ENCODE measurements around the gene MOB3C. TPM values are rescaled to one million over a fixed set of nuclear protein-coding genes. Genes with fewer than 3 reads are reported as not detected.

MOB3C gene
- total RNA-seq, 4 donors from 2014 or later = 15.1 to 22.3 (median 17.1) TPM

- TF ChIP-seq POLR2A (IDR thresholded peaks at IDR 0.05) (no peak), EP300 (IDR thresholded peaks at IDR 0.05) (no peak), CTCF (IDR thresholded peaks at IDR 0.05) (no peak)
- H3K27ac ChIP-seq = peak overlapping the region; percentile 86 to 98 (median 98)
- no peaks in the 10 kb centered on the region for H3K9me3 ChIP-seq
- no peak for DNase-seq (ENCODE audit: low spot score in 2 of 2)
- 28 to 41% methylated on average over 3 of the region's 3 CpGs for WGBS, 2 donors
- H3K4me1 ChIP-seq = peaks cover 0 to 55% (median 50%) of the 10 kb centered on the region in 4 donors
- peaks cover 0 to 21% (median 0%) of the 10 kb centered on the region in 3 donors for H3K36me3 ChIP-seq
- peak overlapping the region; percentile 82 to 98 (median 90) for H3K4me3 ChIP-seq
- no peaks in the 10 kb centered on the region for H3K27me3 ChIP-seq
These were observed 876 bp downstream of the MOB3C start for GRCh38 chr1:46615735-46616134.

GRCh38 chr1:46615088-46615487, 1.5 kb downstream of the MOB3C start:
- 89 to 94% methylated on average over 2 of the region's 2 CpGs for WGBS, 2 donors
- H3K9me3 ChIP-seq = no peaks in the 10 kb centered on the region
- peaks cover 0 to 55% (median 50%) of the 10 kb centered on the region in 4 donors for H3K4me1 ChIP-seq
- peak overlapping the region in 2 of 4 donors; percentile 91 to 98 for H3K4me3 ChIP-seq
- H3K27me3 ChIP-seq = no peaks in the 10 kb centered on the region
- peak overlapping the region in 3 of 4 donors; percentile 97 to 98 (median 98) for H3K27ac ChIP-seq
- no peak for DNase-seq (ENCODE audit: low spot score in 2 of 2)
- no peak for TF ChIP-seq CTCF (IDR thresholded peaks at IDR 0.05)
- TF ChIP-seq POLR2A (IDR thresholded peaks at IDR 0.05) = no peak
- TF ChIP-seq EP300 (IDR thresholded peaks at IDR 0.05) = no peak
- H3K36me3 ChIP-seq = peaks cover 0 to 25% (median 0%) of the 10 kb centered on the region in 3 donors

GRCh38 chr1:46614604-46614984, 2.0 kb downstream of the MOB3C start:
- no peak for DNase-seq (ENCODE audit: low spot score in 2 of 2)
- Histone ChIP-seq H3K36me3 (peaks cover 0 to 30% (median 0%) of the 10 kb centered on the region in 3 donors), H3K27ac (peak overlapping the region in 3 of 4 donors; percentile 97 to 98 (median 98)), H3K27me3 (no peaks in the 10 kb centered on the region), H3K4me3 (no peak overlapping the region), H3K4me1 (peaks cover 0 to 55% (median 50%) of the 10 kb centered on the region in 4 donors), H3K9me3 (no peaks in the 10 kb centered on the region)
- WGBS, 2 donors = 61 to 68% methylated on average over 2 of the region's 2 CpGs
- TF ChIP-seq POLR2A (IDR thresholded peaks at IDR 0.05) (no peak), CTCF (IDR thresholded peaks at IDR 0.05) (no peak), EP300 (IDR thresholded peaks at IDR 0.05) (no peak)

- H3K36me3 ChIP-seq = peaks cover 0 to 36% (median 0%) of the 10 kb centered on the region in 3 donors
- peak overlapping the region in 3 of 4 donors; percentile 5 to 32 (median 30) for H3K4me3 ChIP-seq
- H3K9me3 ChIP-seq = no peaks in the 10 kb centered on the region
- TF ChIP-seq CTCF (IDR thresholded peaks at IDR 0.05) (no peak), POLR2A (IDR thresholded peaks at IDR 0.05) (peak in 1 of 2 donors; percentile 35), EP300 (IDR thresholded peaks at IDR 0.05) (peak in 1 of 2 donors; percentile 73)
- H3K4me1 ChIP-seq = peaks cover 0 to 55% (median 50%) of the 10 kb centered on the region in 4 donors
- H3K27me3 ChIP-seq = no peaks in the 10 kb centered on the region
- WGBS, 2 donors = 3 to 8% methylated on average over 15 to 16 of the region's 16 CpGs
- peak overlapping the region in 3 of 4 donors; percentile 97 to 98 (median 98) for H3K27ac ChIP-seq
- peak; percentile 87 to 91 for DNase-seq (ENCODE audit: low spot score in 2 of 2)
These were observed 2.7 kb downstream of the MOB3C start for GRCh38 chr1:46613661-46614603.

Data from tibial nerve (tissue), 4 donors.